Suprapubic skin (tissue), 4 donors: ENCODE measurements around the gene CHMP2B.

Source experiments
- EP300 ChIP-seq: sonication (generic); formaldehyde crosslinking; IDR thresholded peaks from one replicate; pipeline ENCODE4 v1.6.1; 2017; ENCODE audit warnings: antibody characterized with exemption
- POLR2A ChIP-seq, 2 donors: fragments of 450-650 bp; IDR thresholded peaks; one replicate each; pipeline ENCODE4 v1.6.1; 2017; ENCODE audit warnings: antibody characterized with exemption in 2 of 2, mild to moderate bottlenecking in 2 of 2, moderate library complexity in 2 of 2
- POLR2AphosphoS5 ChIP-seq, 3 donors: sonication (generic); formaldehyde crosslinking; IDR thresholded peaks; one replicate each; pipeline ENCODE4 v1.6.1; 2017; ENCODE audit warnings: antibody characterized with exemption in 3 of 3
- TF ChIP-seq, protein P1 (sequence below), 2 donors: fragments of 200-600 bp in 1 of 2; fragments of 450-650 bp in 1 of 2; sonication (generic) in 1 of 2; IDR thresholded peaks; one replicate each; pipeline ENCODE4 v1.5.1; 2016 to 2019; ENCODE audit warnings: antibody characterized with exemption in 2 of 2, mild to moderate bottlenecking in 1 of 2, moderate library complexity in 1 of 2

DNA sequence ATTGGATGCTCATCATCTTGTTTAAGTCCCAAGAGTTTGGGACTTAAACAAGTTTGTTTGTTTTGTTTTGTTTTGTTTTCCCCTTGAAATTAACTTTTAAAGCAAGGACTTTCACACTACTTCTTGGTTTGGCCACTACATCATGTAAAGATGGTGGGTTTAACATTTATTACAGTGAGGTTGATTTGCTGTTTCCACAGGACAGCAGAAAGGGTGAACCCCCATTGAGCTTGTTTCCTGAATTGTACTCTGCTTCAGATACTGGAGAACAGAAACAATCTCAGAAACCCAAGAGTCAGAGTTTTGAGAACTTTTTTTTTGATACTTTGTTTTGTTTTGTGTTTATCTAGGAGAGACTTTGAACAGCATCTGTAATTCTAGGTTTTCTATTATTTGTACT, 42.6 kb downstream of the CHMP2B start:
- TF ChIP-seq POLR2A (IDR thresholded peaks at IDR 0.05) (no peak), EP300 (no peak), POLR2AphosphoS5 (IDR thresholded peaks at IDR 0.05) (no peak)
- TF ChIP-seq, protein P1, sequence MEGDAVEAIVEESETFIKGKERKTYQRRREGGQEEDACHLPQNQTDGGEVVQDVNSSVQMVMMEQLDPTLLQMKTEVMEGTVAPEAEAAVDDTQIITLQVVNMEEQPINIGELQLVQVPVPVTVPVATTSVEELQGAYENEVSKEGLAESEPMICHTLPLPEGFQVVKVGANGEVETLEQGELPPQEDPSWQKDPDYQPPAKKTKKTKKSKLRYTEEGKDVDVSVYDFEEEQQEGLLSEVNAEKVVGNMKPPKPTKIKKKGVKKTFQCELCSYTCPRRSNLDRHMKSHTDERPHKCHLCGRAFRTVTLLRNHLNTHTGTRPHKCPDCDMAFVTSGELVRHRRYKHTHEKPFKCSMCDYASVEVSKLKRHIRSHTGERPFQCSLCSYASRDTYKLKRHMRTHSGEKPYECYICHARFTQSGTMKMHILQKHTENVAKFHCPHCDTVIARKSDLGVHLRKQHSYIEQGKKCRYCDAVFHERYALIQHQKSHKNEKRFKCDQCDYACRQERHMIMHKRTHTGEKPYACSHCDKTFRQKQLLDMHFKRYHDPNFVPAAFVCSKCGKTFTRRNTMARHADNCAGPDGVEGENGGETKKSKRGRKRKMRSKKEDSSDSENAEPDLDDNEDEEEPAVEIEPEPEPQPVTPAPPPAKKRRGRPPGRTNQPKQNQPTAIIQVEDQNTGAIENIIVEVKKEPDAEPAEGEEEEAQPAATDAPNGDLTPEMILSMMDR (IDR thresholded peaks at IDR 0.05): no peak
